Frontal cortex (tissue), 4 donors: ENCODE results near the gene HEATR1. TPM values are rescaled to one million over a fixed set of nuclear protein-coding genes. Genes with fewer than 3 reads are reported as not detected.

Experiments used
- DNase-seq, 2 donors: peaks; one replicate each; pipeline ENCODE4 v3.0.0; 2012; ENCODE audit warnings: low spot score in 2 of 2
- FAIRE-seq: peaks from 2 replicates; lab custom pipeline; 2012; peaks lifted over from hg19 to GRCh38; lab: Jason Lieb, UNC
- total RNA-seq: library from RNA; depleted of rRNA; stranded (reverse); fragments of >200 nt; gene quantifications from one replicate; pipeline ENCODE4 v1.2.3, GENCODE V29; 2014
- donor health status: control.
- donor health status: control.
- donor health status: control.

HEATR1 gene
- total RNA-seq, 1 donor from 2014 or later: 33.4 TPM

GRCh38 chr1:236545621-236546169, 58.6 kb downstream of the HEATR1 start:
- DNase-seq: no peak
- no peak for FAIRE-seq

- DNase-seq (no peak), FAIRE-seq (no peak)
Measured at GRCh38 chr1:236543065-236543669, 61.1 kb downstream of the HEATR1 start.

DNA sequence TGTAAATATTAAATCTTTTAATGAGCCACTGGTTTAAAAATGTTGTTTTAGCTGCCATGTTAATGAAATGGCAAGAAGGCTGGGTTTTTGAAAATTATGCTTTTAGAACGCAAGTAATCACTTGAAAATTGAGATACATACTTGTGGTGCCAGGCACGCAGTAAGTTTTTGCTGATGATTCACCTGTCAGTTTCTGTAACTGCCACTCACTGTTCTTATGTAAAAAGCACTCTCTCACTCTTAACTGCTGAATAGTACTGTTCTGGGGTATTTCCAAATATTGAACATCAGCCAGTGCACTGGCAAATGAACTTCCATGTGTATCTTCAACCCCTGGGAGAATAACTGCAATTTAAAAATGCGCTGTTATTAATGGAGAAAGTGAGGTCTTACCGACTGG, 62.6 kb downstream of the HEATR1 start:
- no peak for DNase-seq

DNA sequence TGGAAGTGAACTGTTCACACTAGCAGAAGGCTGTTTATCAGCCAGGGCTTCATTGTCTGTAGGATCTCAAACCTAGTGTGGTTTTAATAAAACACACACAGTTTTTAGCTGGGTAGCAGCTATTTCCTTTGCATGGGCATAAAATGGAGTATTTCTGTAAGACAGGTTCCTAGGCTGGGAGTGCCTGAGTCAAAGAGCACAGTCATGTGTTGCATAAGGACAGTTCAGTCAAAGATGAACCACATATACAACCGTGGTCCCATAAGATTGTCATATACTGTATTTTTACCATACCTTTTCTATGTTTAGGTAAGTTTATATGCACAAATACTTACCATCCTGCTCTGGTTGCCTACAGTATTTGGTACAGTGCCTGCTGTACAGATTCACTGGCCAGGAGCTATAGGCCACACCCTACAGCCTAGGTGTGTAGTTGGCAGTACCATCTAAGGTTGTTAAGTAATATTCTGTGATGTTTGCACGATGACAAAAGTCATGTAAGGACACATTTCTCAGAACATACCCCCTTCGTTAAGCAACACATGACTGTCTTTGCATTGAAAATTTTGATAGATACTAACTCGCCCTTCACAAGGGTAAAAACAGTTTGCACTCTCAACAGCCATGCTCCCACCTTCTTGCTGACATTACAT, 63.4 kb downstream of the HEATR1 start:
- FAIRE-seq (no peak), DNase-seq (no peak)

More for the DNA sequence above, 62.6 kb downstream of the HEATR1 start:
- no peak for FAIRE-seq

GRCh38 chr1:236536540-236536939, 67.8 kb downstream of the HEATR1 start:
- FAIRE-seq (no peak), DNase-seq (no peak)

- FAIRE-seq: no peak
Measured at GRCh38 chr1:236535662-236536161, 68.6 kb downstream of the HEATR1 start.

DNA sequence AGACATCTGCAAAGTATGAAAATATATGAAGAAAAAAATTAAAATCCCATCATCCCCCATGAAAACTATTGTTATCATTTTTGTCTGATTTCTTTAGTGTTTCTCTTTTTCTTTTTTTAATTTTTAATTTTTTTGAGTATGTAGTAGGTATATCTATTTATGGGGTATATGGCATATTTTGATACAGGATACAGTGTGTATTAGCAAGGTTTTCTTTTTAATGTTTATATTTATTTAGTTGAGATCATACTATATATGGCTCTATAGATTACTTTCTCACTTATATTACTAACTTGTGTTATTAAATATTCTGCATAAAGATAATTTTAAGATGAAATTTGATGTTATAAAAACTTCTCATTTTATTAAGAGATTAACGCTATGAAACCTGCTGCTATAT, 69.1 kb downstream of the HEATR1 start:
- DNase-seq (no peak), FAIRE-seq (no peak)

More at GRCh38 chr1:236535662-236536161, 68.6 kb downstream of the HEATR1 start:
- no peak for DNase-seq

DNA sequence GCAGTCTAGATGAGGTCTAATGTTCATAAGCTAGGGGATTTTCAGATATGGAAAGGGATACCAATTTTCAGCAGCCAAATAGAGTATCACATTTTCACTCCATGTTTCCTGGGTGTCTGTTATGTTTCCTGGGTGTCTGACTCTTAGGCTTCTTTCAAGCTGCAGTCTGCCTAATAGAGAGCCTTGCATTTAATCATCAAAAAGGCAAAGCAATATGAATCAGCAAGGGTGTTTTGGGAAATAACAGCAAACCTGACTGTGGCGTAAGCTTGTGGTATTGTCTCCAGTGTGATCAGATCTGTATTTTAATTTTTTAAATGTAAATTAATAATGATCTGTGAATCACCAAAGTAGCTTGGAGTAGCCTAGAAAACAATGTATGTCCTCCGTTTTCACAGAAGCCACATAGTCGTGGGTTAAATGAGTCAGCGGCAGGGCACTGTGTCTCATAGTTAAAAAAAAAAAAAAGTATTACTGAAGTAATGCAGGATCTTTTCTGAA, 70.1 kb downstream of the HEATR1 start:
- FAIRE-seq (no peak), DNase-seq (no peak)

GRCh38 chr1:236532850-236533249, 71.5 kb downstream of the HEATR1 start:
- FAIRE-seq (no peak), DNase-seq (no peak)

GRCh38 chr1:236530959-236531358, 73.4 kb downstream of the HEATR1 start:
- no peak for DNase-seq
- FAIRE-seq: no peak

DNA sequence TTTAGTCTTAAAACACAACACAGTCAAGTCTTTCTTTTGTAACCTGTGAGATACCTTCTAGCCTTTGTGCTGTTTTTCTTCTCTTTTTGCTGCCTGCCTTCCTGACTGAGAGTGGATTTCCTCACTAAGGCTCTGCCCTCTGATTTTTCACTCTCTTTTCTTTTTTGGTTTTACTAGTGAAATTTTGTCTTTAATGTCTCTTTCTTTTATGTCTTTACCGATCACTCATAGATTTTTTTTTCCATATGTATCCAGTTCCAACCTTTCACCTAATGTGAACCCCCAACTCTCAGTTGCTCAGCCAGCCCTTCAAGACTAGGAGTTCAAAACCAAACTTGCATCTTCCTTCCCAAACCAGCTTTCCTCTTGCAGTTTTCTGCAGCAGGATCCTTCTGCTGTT, 74.0 kb downstream of the HEATR1 start:
- DNase-seq: no peak
- no peak for FAIRE-seq

- FAIRE-seq: no peak
Measured at GRCh38 chr1:236526079-236526478, 78.2 kb downstream of the HEATR1 start.

GRCh38 chr1:236524895-236525184, 79.5 kb downstream of the HEATR1 start:
- no peak for FAIRE-seq
- no peak for DNase-seq

More at GRCh38 chr1:236526079-236526478, 78.2 kb downstream of the HEATR1 start:
- no peak for DNase-seq

- DNase-seq: peak; percentile 45 to 63
- no peak for FAIRE-seq
Measured at GRCh38 chr1:236524142-236524894, 80.0 kb downstream of the HEATR1 start.

DNA sequence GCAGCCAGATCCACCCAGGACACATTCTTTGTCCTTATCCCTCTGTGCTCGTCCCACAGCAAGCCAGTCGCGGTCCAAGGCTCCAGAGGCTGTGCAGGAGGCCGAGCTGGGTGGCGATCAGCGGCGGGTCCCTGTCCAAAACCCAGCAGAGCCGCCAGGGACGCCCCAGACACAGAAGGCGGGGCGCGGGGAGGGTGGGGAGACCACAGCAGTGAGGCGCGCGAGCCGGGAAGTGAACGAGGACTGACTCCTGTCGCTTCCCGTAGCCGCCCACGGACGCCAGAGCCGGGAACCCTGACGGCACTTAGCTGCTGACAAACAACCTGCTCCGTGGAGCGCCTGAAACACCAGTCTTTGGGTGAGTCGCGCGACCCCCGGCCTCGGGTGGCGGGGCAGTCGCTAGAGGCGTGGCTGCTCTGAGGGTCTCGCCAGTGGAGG, 80.6 kb downstream of the HEATR1 start, which contains the start of gene LGALS8:
LGALS8 (plus strand) TSS at position 279 of the 438 bp plus-strand sequence. CDS start 2,089 bp downstream, outside the sequence.
- FAIRE-seq (no peak), DNase-seq (peak; percentile 71 to 84)

GRCh38 chr1:236522937-236523703, 81.2 kb downstream of the HEATR1 start:
- DNase-seq (no peak), FAIRE-seq (no peak)

- DNase-seq: no peak
- no peak for FAIRE-seq
Measured at GRCh38 chr1:236520445-236521005, 83.8 kb downstream of the HEATR1 start.

- DNase-seq (no peak), FAIRE-seq (no peak)
Measured at GRCh38 chr1:236518322-236518721, 86.0 kb downstream of the HEATR1 start.
